SK-N-DZ (cell line): Measurements from ENCODE around the gene EMILIN1.
A peak's percentile ranks its signal among the peaks of the same experiment; 100 is the strongest.

ENCODE experiments used
- DNase-seq: peaks from one replicate; pipeline ENCODE4 v3.0.0-alpha.2; 2015; ENCODE audit warnings: low spot score

Gene EMILIN1

GRCh38 chr2:27122791-27123190, 44.4 kb downstream of the EMILIN1 start:
- no peak for DNase-seq

GRCh38 chr2:27123302-27124150, 45.1 kb downstream of the EMILIN1 start, which contains the start of gene ABHD1:
ABHD1 (plus strand) TSS chr2:27123815; CDS start chr2:27123949, 134 bp downstream.
- DNase-seq, result peak; percentile 21

- DNase-seq, result no peak
Measured at GRCh38 chr2:27125104-27125503, 46.7 kb downstream of the EMILIN1 start.

GRCh38 chr2:27126252-27126710, 47.9 kb downstream of the EMILIN1 start:
- no peak for DNase-seq

- no peak for DNase-seq
Measured at GRCh38 chr2:27127883-27128667, 49.7 kb downstream of the EMILIN1 start.

GRCh38 chr2:27128668-27129571, 50.5 kb downstream of the EMILIN1 start:
- DNase-seq, result no peak

- no peak for DNase-seq
Measured at GRCh38 chr2:27130396-27130795, 52.0 kb downstream of the EMILIN1 start.

GRCh38 chr2:27131429-27131828, 53.0 kb downstream of the EMILIN1 start:
- no peak for DNase-seq

- no peak for DNase-seq
Measured at GRCh38 chr2:27133195-27133875, 54.9 kb downstream of the EMILIN1 start.

GRCh38 chr2:27133905-27134780, 55.7 kb downstream of the EMILIN1 start, which contains the start of gene PREB:
PREB (minus strand) TSS chr2:27134636; CDS start chr2:27134421, 215 bp downstream.
- peak; percentile 91 for DNase-seq

GRCh38 chr2:27134781-27135477, 56.5 kb downstream of the EMILIN1 start:
- no peak for DNase-seq

GRCh38 chr2:27135478-27135955, 57.1 kb downstream of the EMILIN1 start:
- no peak for DNase-seq
